PC-9 (cell line): ENCODE data around the gene SMTNL2.

Source experiments
- EZH2 ChIP-seq: fragments of 200-600 bp; sonication (generic); IDR thresholded peaks from 2 replicates; pipeline ENCODE4 v1.8.0; 2017; ENCODE audit warnings: antibody characterized with exemption, low read depth
- TF ChIP-seq, protein P1 (sequence below): fragments of 200-600 bp; sonication (generic); conservative IDR thresholded peaks from 2 replicates; pipeline ENCODE4 v1.6.1; 2017; ENCODE audit warnings: mixed run types, antibody characterized with exemption, mild to moderate bottlenecking, moderate library complexity

DNA sequence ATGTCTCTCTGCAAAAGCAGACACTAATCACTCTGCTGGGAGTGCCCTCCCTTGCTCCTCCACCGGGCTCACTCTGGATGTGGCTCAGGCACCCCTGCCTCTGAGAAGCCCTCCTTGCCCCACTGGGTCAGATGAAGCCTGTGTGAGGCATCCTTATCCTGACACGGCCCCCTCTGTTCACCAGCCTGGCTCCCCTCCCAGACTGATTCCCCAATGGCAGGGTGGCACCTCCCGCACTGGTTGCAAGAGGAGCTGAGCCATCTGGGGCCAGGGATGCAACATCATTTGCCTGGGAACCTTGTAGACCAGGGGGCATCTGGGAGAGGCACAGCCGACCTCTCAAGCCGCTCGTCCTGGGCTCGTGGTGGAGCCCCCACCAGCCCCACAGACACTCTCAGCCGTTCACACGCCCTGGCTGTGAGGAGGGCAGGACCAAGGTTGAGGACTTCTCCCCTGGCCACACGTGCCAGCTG, 6.7 kb downstream of the SMTNL2 start:
- TF ChIP-seq, protein P1, sequence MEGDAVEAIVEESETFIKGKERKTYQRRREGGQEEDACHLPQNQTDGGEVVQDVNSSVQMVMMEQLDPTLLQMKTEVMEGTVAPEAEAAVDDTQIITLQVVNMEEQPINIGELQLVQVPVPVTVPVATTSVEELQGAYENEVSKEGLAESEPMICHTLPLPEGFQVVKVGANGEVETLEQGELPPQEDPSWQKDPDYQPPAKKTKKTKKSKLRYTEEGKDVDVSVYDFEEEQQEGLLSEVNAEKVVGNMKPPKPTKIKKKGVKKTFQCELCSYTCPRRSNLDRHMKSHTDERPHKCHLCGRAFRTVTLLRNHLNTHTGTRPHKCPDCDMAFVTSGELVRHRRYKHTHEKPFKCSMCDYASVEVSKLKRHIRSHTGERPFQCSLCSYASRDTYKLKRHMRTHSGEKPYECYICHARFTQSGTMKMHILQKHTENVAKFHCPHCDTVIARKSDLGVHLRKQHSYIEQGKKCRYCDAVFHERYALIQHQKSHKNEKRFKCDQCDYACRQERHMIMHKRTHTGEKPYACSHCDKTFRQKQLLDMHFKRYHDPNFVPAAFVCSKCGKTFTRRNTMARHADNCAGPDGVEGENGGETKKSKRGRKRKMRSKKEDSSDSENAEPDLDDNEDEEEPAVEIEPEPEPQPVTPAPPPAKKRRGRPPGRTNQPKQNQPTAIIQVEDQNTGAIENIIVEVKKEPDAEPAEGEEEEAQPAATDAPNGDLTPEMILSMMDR: no peak
- TF ChIP-seq EZH2: no peak
